Measurements from ENCODE around the gene SLC8B1. TPM values are rescaled to one million over a fixed set of nuclear protein-coding genes. Genes with fewer than 3 reads are reported as not detected.

SLC8B1 gene
- total RNA-seq (2011; cell fraction: chromatin; rRNA removed; ENCODE audit: low replicate concordance), result 58.8 and 108 TPM in 2 replicates
- 66.5 and 71.5 TPM in 2 replicates for total RNA-seq (2011; cell fraction: nucleolus; rRNA removed)
- 58.5 and 61.2 TPM in 2 replicates for total RNA-seq (2011; cell fraction: nucleoplasm; rRNA removed)
- total RNA-seq (2014; rRNA removed) (18.5 and 26.3 TPM in 2 replicates), total RNA-seq (2014; rRNA removed; fragmentation: Illumina TruSeq; extraction: Trizol) (12.6 and 18.1 TPM in 2 replicates), total RNA-seq (2015; rRNA removed; fragmentation: Illumina TruSeq; extraction: Trizol) (21.0 and 21.2 TPM in 2 replicates), total RNA-seq (2021) (31.8 and 34.1 TPM in 2 replicates), polyA plus RNA-seq (2011; rRNA removed) (18.2 and 25.0 TPM in 2 replicates), polyA plus RNA-seq (2014; fragmentation: Illumina TruSeq; extraction: Trizol) (23.0 and 24.1 TPM in 2 replicates), polyA plus RNA-seq (2014; fragmentation: Nextera tagmentation; extraction: Ambion mirVana) (under 1 TPM; 0.86 to 0.87 TPM), polyA plus RNA-seq (2014; rRNA removed) (25.2 and 26.5 TPM in 2 replicates), polyA minus RNA-seq (2011; rRNA and poly(A)+ RNA removed) (19.1 and 29.2 TPM in 2 replicates), Bru-seq, nascent RNA (percentile 70 among the genes with signal in this experiment), BruChase-seq, experiment 1, labeled RNA remaining after a 2-hour chase (percentile 63 among the genes with signal in this experiment), BruChase-seq, experiment 2, labeled RNA remaining after a 6-hour chase (percentile 65 among the genes with signal in this experiment)
- polyA plus RNA-seq (2011; cell fraction: cytosol; rRNA removed), result 35.8 and 50.0 TPM in 2 replicates
- 70.2 and 99.8 TPM in 2 replicates for polyA plus RNA-seq (2011; cell fraction: nucleus; rRNA removed)
- 20.5 and 24.5 TPM in 2 replicates for polyA plus RNA-seq (2012)
- 18.6 and 20.4 TPM in 2 replicates for polyA minus RNA-seq (2011; cell fraction: cytosol; rRNA and poly(A)+ RNA removed)
- polyA minus RNA-seq (2011; cell fraction: nucleus; rRNA and poly(A)+ RNA removed), result 27.6 and 36.0 TPM in 2 replicates
- long read RNA-seq, experiment 1, partial matches to known transcripts, result 43 of 78 reads
- long read RNA-seq, experiment 1, other reads (novel, unspliced or antisense), result 33 of 78 reads
- long read RNA-seq, experiment 2, partial matches to known transcripts, result 17 of 31 reads
- long read RNA-seq, experiment 2, other reads (novel, unspliced or antisense), result 12 of 31 reads
- long read RNA-seq, experiment 3, partial matches to known transcripts, result 5 of 15 reads
- long read RNA-seq, experiment 3, other reads (novel, unspliced or antisense), result 10 of 15 reads

DNA sequence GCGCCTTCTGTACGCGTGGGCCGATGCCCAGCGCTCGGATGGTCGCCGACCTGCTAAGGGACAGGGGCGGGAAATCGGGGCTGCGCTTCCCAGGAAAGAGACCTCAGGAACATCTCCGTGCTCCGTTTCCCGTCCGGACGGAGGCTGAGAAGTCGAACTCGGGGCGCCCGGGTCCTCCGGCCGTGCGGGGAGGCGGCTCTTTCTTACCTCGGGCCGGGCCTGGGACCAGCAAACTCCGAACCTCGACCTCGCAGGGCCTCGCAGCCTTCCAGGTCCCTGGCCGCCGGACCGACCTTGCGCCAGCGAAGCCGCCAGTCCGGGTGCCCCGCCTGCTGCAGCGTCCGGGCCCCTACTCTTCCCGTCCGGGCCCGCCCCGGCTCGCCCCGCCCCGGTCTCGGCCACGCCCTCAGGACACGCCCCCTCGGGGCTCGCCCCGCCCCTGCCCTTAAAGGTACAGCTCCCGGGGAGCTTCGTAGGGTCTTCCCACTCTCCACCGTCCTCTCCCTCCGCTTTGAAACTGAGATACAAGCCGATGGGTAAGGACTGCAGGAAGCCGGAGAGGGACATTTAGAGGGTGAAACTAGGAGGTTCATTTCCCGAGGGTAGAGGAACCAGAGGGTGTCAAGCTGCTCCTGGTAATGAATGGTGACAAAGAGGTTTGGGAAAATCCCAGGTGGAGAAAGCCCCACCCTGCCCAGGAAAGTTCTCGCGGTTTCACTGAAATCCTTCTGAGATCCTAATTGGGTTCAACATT is at the start of gene SLC8B1:
SLC8B1 (minus strand) TSS at position 324 of the 754 bp plus-strand sequence. CDS start 2,231 bp downstream, outside the sequence.
- Histone ChIP-seq H3K9ac (ENCODE audit: insufficient read depth in 1 of 2, low read depth in 2 of 2, low read length in 2 of 2) (peak within 1 kb of the TSS; percentile 77 to 93), H2AFZ (ENCODE audit: low read depth, low read length) (peak within 1 kb of the TSS; percentile 98), H3K79me2 (ENCODE audit: control insufficient read depth, insufficient read depth, low read length) (peaks cover 18% of the 10 kb centered on the region), H3K27me3 (ENCODE audit: control insufficient read depth in 2 of 2, insufficient read depth in 2 of 2, low read length in 2 of 2) (no peaks in the 10 kb centered on the region), H3K27ac (ENCODE audit: extremely low read depth, low read depth, low read length) (peak within 1 kb of the TSS; percentile 80), H3K9me1 (ENCODE audit: control insufficient read depth, insufficient read depth, low read length) (no peaks in the 10 kb centered on the region), H3K4me1 (replicated peaks in 1 of 2; ENCODE audit: control insufficient read depth in 2 of 2, insufficient read depth in 2 of 2, low read length in 2 of 2) (peaks cover 22 to 24% of the 10 kb centered on the region in 2 experiments), H3K9me3 (replicated peaks; ENCODE audit: control insufficient read depth, insufficient read depth, low read depth, low read length) (no peaks in the 10 kb centered on the region), H4K20me1 (replicated peaks; ENCODE audit: control insufficient read depth, insufficient read depth, low read length) (no peaks in the 10 kb centered on the region), H3K36me3 (ENCODE audit: control insufficient read depth, insufficient read depth, low read length) (peaks cover 30% of the 10 kb centered on the region; the same call in 2 of the 3 replicates), H3K4me2 (ENCODE audit: insufficient read depth, low read length) (peak within 1 kb of the TSS; percentile 95), H3K4me3 (peak within 1 kb of the TSS; percentile 60)
- ATAC-seq (peak; percentile 98), DNase-seq (ENCODE audit: extremely low read depth in 1 of 4, low spot score in 3 of 4) (peak; percentile 86 to 98 (median 96)), FAIRE-seq (peak; percentile 70)
- in situ Hi-C loops (cut with MboI), result no loop called here
- WGBS (ENCODE audit: insufficient coverage, low coverage, missing lambda C conversion rate), result under 1% methylated on average over 52 of the region's 62 CpGs
- CTCF ChIA-PET (ENCODE audit: low intra/inter-chr PET ratio), result interaction anchor here (0.7 kb wide), 1 partner anchor 342 kb away, joined by 3 read pairs; no protein-coding TSS in a partner anchor
- POLR2A ChIA-PET, result interaction anchor here (0.6 to 2.4 kb wide), 7 partner anchors 11 to 569 kb away, joined by 3 to 9 read pairs (median 3); partner anchors contain the start of gene PLBD2
- intact Hi-C loops (cut with micrococcal nuclease), result loop anchor here (1.0 kb wide), 1 partner anchor 23 kb away; the partner anchor contains the start of gene PLBD2
- no TSS peak for BruUV-seq (replicated peaks)
- TF ChIP-seq EGR1 (conservative IDR thresholded peaks at IDR 0.05) (no peak), GTF2B (IDR thresholded peaks at IDR 0.05; ENCODE audit: extremely low read depth, insufficient read length) (peak; percentile 61), GTF2A2 (tag; IDR thresholded peaks at IDR 0.05) (no peak), NONO (IDR thresholded peaks at IDR 0.05; ENCODE audit: low read depth in 2 of 2, low read length in 1 of 2) (peak in 1 of 2 experiments; percentile 76; a peak in 2 of 4 replicates), NEUROD1 (IDR thresholded peaks at IDR 0.05; ENCODE audit: borderline replicate concordance, low read depth, low read length, partially characterized antibody) (peak; percentile 53), ETS1 (conservative IDR thresholded peaks at IDR 0.05; ENCODE audit: control insufficient read depth, low read depth, low read length) (peak; percentile 52; the same call in 1 of the 2 replicates), THAP12 (CRISPR knock-in tag; IDR thresholded peaks at IDR 0.05) (peak; percentile 65; the same call in 1 of the 2 replicates)

All from K562 (cell line).